HG03025 (cell line): ENCODE measurements around the gene CREB3L4.

ENCODE experiments used
- ATAC-seq: cut with Tn5 transposase; IDR thresholded peaks from one replicate; pipeline ENCODE4 v1.9.1; 2021; ENCODE audit warnings: mild to moderate bottlenecking, moderate library complexity; ENCODE audit not compliant: unreplicated experiment, low FRiP score

Gene CREB3L4, protein sequence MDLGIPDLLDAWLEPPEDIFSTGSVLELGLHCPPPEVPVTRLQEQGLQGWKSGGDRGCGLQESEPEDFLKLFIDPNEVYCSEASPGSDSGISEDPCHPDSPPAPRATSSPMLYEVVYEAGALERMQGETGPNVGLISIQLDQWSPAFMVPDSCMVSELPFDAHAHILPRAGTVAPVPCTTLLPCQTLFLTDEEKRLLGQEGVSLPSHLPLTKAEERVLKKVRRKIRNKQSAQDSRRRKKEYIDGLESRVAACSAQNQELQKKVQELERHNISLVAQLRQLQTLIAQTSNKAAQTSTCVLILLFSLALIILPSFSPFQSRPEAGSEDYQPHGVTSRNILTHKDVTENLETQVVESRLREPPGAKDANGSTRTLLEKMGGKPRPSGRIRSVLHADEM

DNA sequence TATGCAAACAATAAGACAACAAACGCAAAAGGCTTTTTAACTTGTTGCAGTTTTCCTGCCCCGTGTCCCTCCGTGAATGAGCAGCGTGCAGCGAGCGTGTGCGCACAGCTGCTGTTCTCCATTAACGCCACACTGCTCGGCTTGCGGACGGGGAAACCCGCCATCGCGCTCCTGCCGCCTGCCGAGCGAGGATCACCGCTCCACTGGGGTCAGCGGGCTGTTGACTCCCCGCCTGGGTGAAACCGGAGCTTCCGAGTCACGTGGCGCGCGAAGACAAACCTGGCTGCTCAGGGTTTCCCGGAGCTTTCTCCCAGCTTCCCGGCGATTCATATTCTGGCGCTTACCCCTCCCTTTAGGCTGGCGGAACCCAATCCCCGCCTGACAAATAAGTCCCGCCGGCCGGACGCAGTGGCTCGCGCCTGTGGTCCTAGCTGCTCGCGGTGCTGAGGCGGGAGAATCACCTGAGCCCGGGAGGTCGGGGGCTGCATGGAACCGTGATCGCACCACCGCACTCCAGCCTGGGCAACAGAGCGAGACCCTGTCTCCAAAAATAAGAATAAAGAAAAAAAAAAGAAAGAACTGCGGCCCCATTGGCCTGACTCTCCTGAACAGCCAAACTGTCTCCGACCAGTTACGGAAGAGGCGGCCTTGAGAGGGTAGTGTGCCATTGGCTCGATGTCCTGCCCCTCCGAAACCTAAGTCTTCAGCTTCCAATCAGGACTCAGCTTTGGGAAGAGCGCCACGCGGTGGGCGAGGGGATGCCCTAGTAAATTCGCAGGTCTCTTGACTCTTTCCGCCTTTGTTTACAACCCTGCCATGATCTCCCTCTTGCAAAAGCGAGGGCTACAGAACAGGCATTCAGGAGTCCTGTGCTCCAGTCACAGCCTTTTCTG is at the start of gene CREB3L4:
CREB3L4 (plus strand) TSS at position 796 of the 893 bp plus-strand sequence. CDS start 624 bp downstream, outside the sequence.
- ATAC-seq: peak; percentile 61

DNA sequence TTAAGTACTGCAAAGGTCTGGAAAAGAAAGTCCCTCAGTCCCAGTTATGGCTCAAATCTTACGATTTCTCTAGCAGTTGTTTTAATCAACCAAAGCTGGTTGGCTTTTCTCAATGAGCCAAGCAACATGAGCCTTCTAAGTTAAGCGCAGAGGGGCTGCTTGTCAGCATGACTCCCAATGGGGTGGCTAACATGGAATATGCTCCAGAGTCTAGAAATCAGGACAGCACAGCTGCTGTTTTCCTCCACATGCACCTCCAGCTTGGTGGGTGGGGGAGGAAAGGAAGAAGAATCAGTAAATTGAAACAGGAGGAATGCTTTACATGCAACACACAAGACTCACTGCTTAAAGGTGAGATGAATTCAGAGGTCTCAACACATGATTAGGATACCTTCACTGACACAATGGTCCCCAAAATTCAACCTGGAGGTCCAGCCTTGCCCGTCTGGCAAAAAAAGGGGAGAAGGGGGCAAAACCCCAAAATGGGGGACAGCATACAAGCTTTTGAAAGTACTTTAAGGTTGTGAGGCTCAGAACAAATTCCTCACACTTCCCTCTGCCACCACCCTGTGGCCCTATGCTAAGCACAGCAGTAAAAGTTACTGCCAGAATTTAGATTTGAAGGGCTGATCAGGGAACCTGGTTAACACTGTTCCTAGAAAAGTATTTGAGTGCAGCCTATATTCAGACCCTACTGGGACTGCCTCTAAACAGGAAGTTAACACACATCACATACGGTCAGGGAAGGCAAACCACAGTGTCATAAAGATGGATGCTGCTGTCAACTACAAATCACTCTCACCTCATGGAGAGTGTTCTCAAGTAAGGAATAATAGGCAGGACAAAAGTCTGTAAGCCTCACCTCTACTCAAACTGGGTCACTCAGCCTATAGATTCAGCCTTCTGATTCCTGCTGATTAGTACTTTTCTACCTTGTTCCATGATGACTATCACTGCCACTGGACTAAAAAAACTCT is 47.5 kb upstream of the CREB3L4 start:
- no peak for ATAC-seq

DNA sequence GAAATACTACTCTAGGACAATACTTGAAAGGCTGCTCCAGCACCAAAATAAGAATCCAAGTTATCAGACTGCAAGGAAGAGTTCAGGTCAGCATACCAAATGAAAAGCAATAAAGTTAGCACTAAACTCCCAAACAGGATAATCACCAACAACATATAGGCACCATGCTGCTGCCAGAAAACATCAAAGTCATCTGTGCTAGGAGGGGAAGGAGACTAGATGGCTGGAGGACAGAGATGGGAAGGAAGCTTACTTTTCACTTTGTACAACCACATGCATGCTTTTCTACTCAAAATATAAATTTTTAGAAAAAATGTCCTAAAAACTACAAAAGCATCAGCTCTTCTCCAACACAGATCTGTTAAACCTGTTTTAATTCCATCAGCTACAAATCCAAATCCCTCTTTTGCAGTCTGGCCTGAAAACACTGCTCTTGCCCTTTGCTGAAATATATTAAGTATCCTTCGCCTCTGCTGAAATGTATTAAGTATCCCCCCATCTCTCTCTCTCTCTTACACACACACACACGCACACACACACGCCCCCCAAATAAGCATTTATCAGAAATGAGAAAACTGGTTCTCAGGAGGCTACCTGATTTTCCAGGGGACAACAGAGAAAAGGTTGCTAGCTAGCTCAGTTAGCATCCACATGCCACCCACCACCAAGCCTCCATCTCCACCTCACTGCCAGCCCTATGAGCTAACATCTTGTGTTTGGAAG is 46.5 kb upstream of the CREB3L4 start:
- no peak for ATAC-seq

DNA sequence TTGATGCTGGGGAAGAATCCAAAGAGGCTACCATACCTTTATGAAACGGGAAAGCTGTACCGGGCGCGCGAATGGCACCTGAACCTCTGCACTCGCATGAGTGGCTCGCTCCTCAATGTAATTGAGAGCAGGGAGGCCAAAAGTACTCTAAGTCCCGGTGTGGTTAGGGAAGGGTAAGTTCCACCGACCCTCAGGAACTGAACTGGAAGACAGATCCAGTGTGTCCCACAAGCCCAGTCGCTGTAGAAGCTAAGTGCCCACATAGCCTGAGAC is 46.0 kb upstream of the CREB3L4 start:
- ATAC-seq: no peak

DNA sequence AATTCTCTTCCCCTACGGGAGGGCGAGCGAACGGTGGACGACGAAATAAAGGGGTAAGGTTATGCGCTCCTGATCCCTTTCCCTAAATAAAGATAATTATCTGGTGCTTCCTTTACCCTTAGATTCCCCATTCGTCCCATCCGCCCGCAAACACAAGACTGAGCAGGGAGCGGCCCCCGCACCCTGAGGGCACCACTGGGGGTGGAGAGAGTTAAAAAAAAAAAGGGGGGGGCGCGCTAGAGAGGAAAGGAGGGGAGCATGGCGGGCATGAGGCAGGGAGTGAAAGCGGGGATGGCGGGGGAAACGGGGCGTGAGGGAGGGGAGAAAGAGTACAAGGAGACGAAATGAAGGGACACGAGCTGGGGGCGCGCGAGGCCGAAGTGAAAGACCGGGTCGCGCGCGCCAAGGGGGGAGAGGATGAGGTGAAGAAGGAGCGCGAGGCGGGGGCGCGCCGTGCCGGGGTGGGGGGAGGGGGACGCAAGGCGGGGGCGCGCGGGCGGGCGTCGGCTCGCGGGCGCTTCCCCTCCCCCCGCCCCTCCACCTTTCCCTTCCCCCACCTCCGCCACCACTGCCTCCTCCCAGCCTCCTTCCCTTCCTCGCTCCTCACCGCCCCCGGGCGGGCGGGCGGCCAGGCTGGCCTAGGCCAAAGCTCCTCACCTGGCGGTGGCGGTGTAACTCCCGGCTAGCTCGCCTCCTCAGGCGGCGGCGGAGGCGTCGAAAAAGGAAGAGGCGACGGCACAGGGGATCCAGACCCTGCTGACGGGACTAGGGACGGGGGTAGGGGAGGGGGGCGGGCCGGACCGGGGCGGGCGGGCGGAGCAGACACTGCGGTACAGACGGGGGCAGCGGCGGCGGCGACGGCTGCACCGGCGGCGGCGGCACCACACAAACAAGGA is 45.4 kb upstream of the CREB3L4 start:
- ATAC-seq: peak; percentile 27

DNA sequence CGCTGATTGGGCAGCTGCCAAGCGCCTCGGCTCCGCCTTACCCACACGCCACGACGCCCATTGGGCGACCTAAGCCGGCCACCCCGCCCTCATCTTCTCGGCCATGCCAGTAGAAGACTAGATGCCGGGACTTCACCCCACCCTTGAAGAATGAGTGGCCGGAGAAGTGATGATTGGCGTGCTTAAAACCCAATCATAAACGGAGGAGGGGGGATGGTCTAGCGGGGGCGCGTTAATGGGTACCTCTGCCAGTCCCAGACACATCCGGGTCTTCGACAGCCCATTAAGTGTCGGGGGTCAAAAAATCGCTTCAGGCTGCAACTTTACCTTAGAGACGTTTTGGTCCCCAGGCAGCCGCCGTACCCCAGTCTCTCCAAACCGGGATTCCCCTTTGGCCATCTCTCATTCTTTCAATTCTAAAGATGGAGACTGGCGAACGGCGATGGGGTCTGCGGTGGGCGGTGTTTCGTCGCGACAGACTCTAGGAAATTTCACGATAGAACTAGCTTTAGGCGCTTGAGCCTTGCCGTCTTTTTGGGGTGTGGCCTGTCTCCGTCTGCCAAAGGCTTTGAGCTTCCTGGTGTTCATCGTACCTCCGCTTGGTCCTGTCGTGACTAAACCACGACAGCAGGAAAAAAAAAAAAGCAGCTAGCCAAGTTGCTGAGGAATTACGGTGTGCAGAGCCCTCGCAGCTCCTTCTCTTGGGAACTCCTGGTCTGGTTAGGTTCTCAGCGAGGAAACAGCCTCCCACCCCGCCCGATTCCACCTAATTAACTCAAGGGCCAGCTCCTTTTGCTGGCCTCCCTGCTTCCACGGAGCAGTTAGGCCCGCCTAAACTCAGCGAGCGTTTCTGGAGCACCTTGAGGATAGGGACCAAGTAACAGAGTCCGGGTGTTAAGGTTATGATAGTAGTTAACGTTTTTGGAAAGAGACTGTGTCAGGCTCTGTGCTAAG is 44.5 kb upstream of the CREB3L4 start, which contains the start of gene GATAD2B:
GATAD2B (minus strand) TSS at position 1 of the 954 bp plus-strand sequence. CDS start 94,625 bp downstream, outside the sequence.
- peak; percentile 92 for ATAC-seq

DNA sequence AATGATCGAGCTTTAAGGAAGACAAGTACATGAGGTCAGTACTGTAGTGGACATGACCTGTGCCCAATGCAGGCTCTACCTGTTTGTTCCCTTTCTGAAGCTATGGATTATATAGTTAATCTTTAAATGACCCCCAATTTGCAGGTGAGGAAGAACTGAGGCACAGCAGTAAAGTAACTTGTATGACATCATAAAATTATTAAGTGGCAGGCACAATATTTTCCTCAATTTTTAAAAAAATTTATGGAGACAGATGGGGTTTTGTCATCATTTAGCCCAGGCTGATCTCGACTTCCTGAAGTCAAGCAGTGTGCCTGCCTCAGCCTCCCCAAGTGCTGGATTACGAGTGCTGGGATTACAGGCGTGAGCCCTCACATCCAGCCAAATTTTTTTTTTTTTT is 41.3 kb upstream of the CREB3L4 start:
- ATAC-seq: no peak

DNA sequence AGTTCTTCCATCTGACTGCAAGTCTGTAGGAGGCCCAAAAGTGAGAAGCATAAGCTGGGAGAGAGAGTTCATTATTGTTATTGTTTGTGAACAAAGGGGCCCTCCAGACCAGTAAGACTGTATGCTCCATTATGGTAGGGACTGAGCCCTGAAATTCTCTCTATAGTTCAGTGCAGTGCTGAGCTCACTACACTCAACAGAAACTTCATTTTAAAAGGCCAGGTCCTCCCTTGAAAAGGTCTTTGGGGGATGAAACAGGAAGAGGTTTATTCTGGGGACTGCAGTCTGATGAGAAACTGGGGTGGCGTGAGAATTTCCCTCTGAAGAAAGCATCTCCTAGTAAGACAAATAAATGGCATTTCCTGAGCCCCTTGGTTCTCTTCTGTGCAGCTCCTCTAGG is 39.5 kb upstream of the CREB3L4 start:
- no peak for ATAC-seq

DNA sequence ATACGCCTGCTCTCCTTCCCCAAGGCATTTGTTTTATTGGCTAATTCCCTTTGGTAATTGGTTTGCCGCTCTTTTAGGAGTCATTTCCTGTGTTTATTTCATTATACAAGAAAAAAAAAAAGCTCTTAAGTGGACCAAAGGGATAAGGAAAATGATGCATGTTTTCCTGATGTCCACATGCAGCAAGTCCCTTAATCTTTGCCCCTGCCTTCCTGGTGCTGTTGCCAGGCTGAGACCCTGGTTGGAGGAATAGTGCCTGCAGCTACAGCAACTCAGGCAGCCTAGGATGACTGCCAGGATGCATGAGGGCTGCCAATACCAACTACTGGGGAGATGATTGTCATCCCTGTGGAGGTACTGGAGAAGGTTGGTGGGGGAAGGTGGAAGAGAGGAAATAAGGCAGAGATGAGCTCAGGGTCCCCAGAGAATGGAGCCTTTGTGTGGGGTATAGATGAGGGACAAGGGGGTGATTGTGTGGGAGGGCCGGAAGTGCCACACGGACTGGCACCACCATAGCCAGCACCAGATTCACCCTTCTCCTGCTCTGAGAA is 38.8 kb upstream of the CREB3L4 start:
- ATAC-seq: no peak

DNA sequence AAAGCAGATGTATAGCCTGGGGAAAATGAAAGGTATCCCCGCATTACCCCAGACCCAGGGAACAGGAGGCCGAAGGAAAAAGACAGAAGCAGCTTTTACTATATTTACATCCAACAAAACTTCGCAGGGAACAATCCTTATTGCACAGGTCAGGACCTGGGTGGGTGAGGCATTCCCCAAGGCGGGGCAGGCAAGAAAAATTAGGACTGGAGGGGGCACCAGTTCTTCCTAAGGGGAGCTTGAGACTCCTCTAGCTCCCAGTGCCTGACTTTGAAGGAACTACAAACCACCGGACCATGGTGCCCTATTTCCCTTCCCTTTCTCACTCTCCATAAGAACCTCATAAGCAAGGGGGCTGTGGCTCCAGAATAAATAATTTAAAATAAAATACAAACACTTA is 38.3 kb upstream of the CREB3L4 start:
- ATAC-seq: no peak

DNA sequence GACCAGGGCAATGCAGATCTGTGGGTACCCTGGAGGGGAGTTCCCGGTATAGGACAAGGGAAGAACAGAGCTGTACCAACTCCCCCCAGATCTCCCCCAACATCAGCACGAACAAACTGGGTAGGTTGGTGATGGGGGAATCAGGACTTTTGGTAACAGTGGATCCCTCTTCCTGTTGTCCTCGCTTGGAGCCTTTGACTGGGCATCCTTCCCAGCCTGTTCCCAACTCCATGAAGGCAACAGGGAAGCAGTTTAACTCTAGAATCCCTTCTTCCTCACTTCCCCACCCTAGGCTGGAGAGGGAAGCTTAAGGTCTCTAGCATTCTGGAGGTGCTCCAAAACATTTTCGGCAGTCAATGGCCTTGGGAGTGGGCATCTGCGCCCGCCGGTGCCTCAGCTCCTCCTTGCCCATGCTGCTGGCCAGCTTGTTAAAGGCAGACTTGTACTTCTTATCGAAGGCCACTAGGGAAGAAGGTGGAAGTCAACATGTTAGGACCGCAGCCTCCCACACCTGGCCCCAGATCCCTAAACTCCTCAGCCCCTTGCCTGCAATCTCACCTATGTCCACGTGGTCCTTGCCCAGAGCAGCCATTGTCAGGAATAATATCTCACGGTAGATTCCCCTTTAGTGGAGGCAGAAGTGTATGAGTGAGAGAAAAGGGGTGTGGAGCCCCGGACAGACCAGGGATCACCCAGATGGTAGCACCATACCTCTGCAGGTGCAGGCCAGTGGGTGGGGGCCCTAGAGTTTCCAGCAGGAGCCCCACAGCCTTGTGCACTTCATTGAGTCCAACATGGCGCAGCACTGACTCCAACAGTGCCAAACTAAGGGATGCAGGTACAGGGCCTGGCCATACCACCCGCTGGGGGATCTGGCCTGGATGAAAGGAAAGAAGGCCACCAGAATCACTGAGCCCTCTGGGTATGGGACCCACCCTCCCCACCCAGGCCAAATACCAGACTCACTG is 37.4 kb upstream of the CREB3L4 start:
- ATAC-seq: no peak

DNA sequence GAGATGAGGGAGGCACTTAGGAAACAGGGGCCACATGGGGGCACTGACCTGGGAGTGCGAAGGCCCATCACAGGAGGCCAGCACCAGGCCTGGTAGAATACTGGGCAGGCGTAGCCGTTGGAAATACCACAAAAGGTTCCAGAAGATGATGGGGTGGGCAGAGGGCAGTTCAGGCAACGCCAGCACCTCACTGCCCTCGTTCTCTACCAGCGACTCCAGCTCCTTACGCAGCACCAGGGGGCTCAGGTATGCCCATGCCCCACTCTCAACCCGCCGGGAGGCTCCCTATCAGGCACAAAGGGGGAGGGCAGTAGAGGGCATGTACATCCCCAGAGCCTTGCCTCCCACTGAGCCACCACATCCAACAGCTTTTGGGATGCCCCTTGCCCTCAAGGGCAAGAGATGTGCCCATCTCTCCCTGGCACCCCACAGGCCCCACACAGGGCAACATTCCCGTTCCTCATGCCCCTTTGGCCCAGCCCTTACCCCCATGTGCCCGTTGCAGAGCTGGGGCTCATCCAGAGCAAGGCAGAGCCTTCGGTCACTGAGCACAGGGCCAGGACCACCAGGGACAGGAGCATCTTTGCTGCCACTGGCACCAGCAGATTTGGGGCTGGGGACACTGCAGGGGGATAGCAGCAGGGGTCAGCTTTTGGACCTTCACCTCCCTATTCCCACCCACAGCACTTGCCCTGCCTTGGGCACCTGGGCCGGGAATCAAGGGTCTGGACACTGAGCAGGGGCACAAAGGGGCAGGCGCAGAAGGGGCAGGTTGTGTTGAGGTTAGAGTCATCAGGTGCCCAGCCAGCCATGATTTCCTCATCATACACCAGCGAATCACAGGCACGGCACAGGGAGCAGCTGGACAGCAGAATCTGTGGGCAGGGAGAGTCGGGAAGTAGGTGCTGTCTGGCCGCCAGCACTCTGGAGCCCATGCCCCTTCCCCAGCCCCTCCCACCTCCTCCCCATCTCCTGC is 35.3 kb upstream of the CREB3L4 start:
- no peak for ATAC-seq

DNA sequence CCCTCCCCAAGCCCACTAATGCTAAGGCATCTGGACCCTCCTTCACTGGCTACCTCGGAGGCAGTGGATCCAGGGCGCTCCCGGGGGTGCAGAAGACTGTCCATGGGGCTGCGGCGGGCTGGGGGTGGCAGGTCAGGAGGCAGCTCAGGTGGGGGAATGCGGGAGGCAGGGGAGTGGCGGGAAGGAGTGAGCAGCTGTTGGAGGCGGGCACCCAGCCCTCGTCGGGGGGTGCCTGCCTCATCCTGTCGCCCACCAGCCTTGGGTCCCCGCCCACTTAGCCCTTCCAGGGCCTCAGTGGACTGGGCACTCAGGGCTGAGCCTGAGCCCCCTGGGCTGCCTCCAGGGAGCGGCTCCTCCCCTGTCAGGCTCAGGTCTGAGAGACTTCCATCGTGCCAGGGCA is 34.3 kb upstream of the CREB3L4 start:
- ATAC-seq: no peak

DNA sequence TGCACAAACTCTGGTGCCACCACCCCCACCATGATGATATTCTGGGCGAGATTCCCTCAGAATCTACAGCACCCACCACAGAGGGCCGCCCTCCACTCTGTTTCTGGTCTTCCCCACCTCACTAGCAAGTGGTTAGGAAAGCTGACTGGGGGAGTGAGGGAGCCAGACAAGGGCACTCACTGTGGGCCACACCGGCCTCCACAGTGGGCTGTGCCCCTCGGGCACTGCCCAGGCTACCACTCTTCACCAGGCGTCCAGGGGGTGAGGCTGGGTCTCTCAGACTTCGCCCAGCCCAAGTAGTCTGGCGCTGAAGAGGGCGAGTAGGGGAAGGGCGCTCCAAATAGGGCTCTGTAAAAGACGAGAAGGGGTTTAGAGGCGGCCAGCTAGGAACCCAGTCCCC is 33.7 kb upstream of the CREB3L4 start:
- no peak for ATAC-seq

DNA sequence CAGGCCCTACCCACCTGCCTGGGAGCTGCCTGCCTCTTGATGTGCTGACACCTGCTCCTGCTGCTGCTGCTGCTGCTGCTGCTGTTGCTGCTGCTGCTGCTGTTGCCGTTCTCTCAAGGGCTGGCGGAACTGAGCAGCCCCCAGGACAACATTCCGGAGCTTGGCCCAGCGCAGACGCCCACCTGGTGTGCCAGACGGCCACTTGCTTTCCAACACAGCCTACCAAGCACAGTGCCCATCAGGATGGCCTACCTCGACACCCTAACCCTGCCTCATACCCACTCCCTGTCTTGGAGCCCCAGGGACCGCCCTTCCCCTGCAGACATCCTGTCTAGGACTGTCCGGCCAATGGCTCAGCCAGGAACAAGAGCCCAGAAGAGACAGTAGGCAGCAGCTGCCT is 33.0 kb upstream of the CREB3L4 start:
- ATAC-seq: no peak
